GM19099 (cell line): Measurements from ENCODE around the gene KCNG2.

Source experiments
- POLR2A ChIP-seq: IDR thresholded peaks from 3 replicates; pipeline ENCODE4 v1.6.1; 2011; ENCODE audit warnings: low read depth; ENCODE audit not compliant: insufficient read length; ENCODE audit errors: extremely low read depth

Gene KCNG2

GRCh38 chr18:79948719-79949411, 151.1 kb downstream of the KCNG2 start:
- no peak for TF ChIP-seq POLR2A
